NK-92 (cell line): ENCODE results near the gene COL23A1.

Experiments used
- DNase-seq: peaks from one replicate; lab custom pipeline; 2025; ENCODE audit not compliant: unreplicated experiment; lab: John Stamatoyannopoulos, UW

Gene COL23A1

GRCh38 chr5:178366998-178367735, 223.0 kb downstream of the COL23A1 start:
- DNase-seq = no peak

- DNase-seq = no peak
Observed at GRCh38 chr5:178365501-178366440, 224.4 kb downstream of the COL23A1 start.

- DNase-seq = no peak
Observed at GRCh38 chr5:178364326-178364675, 225.9 kb downstream of the COL23A1 start.

GRCh38 chr5:178363501-178364325, 226.5 kb downstream of the COL23A1 start:
- no peak for DNase-seq

- no peak for DNase-seq
Observed at GRCh38 chr5:178361657-178362445, 228.3 kb downstream of the COL23A1 start.

GRCh38 chr5:178360926-178361235, 229.3 kb downstream of the COL23A1 start:
- DNase-seq = no peak

- no peak for DNase-seq
Observed at GRCh38 chr5:178360222-178360925, 229.8 kb downstream of the COL23A1 start.

GRCh38 chr5:178359738-178360137, 230.5 kb downstream of the COL23A1 start:
- no peak for DNase-seq

GRCh38 chr5:178357678-178358077, 232.5 kb downstream of the COL23A1 start:
- DNase-seq = no peak

- no peak for DNase-seq
Observed at GRCh38 chr5:178357121-178357521, 233.1 kb downstream of the COL23A1 start.

- no peak for DNase-seq
Observed at GRCh38 chr5:178356431-178356872, 233.7 kb downstream of the COL23A1 start.

- no peak for DNase-seq
Observed at GRCh38 chr5:178355671-178356070, 234.5 kb downstream of the COL23A1 start.

- no peak for DNase-seq
Observed at GRCh38 chr5:178353461-178353860, 236.7 kb downstream of the COL23A1 start.

GRCh38 chr5:178352035-178352349, 238.2 kb downstream of the COL23A1 start:
- no peak for DNase-seq

GRCh38 chr5:178351221-178352034, 238.8 kb downstream of the COL23A1 start:
- DNase-seq = no peak

- no peak for DNase-seq
Observed at GRCh38 chr5:178350361-178351220, 239.6 kb downstream of the COL23A1 start.

- DNase-seq = no peak
Observed at GRCh38 chr5:178349625-178350353, 240.4 kb downstream of the COL23A1 start.

GRCh38 chr5:178349075-178349511, 241.1 kb downstream of the COL23A1 start:
- no peak for DNase-seq
